Psoas muscle (tissue), 8 donors: ENCODE results near the gene ARHGAP27. TPM values are rescaled to one million over a fixed set of nuclear protein-coding genes. Genes with fewer than 3 reads are reported as not detected.

ENCODE experiments used
- ATAC-seq, 4 donors: fragments of 200-7000 bp; cut with Tn5 transposase; one replicate each; pipeline ENCODE4 v1.9.1; 2020; ENCODE audit warnings: moderate library complexity in 3 of 4, mild to moderate bottlenecking in 2 of 4
- DNase-seq, 2 donors: peaks; one replicate each; pipeline ENCODE4 v3.0.0-alpha.2; 2020
- H3K27ac ChIP-seq: fragments of 200-600 bp; one replicate; pipeline ENCODE4 v1.8.0; 2022
- H3K27me3 ChIP-seq, 3 donors: fragments of 200-600 bp in 1 of 3; one replicate each; pipeline versions ENCODE4 v1.6.1 to v1.8.0; 2013 to 2022; ENCODE audit warnings: low read length in 2 of 3, mild to moderate bottlenecking in 2 of 3, moderate library complexity in 1 of 3; ENCODE audit not compliant: insufficient read depth in 3 of 3
- H3K36me3 ChIP-seq, 2 donors: fragments of 200-600 bp in 1 of 2; one replicate each; pipeline versions ENCODE4 v1.6.1 to v1.8.0; 2013 to 2022; ENCODE audit warnings: low read depth in 1 of 2, mild to moderate bottlenecking in 1 of 2, moderate library complexity in 1 of 2; ENCODE audit not compliant: insufficient read depth in 1 of 2
- H3K4me1 ChIP-seq: fragments of 200-600 bp; one replicate; pipeline ENCODE4 v1.8.0; 2022
- H3K4me3 ChIP-seq: fragments of 200-600 bp; one replicate; pipeline ENCODE4 v1.8.0; 2022; ENCODE audit warnings: mild to moderate bottlenecking
- H3K9me3 ChIP-seq: fragments of 200-600 bp; one replicate; pipeline ENCODE4 v1.8.0; 2022
- WGBS, 3 donors: extraction: QIAGEN DNeasy Blood & Tissue Kit; methylation state at CpG; one replicate each; pipeline versions ENCODE4 v1.1.6 to v1.1.7; 2013; 5-methylcytosine and 5-hydroxymethylcytosine counted together
- intact Hi-C, 2 donors: fragments of 100-400 bp; cut with DNase I; formaldehyde crosslinking; loops; one replicate each; pipeline versions ENCODE4 v1.11.0 to v1.14.2; 2022
- polyA plus RNA-seq, 3 donors: library from polyadenylated mRNA; stranded (reverse); fragments of 200-250 nt; gene quantifications; one replicate each; pipeline ENCODE4 v1.2.3, GENCODE V29; 2013
- total RNA-seq, 4 donors: library from RNA; stranded (reverse); fragmentation: NEBNext Ultra II Directional in 2 of 4; extraction: Animal tissue kit (Norgen Biotek cat#: 25700) in 2 of 4; gene quantifications; one replicate each; pipeline versions ENCODE4 v1.2.1 to v1.2.4, GENCODE V29; 2021 to 2023
- TF ChIP-seq, protein P1 (sequence below): fragments of 200-600 bp; IDR thresholded peaks from one replicate; pipeline ENCODE4 v1.8.0; 2022; ENCODE audit warnings: antibody characterized with exemption
- donor health status: healthy with polysubstance abuse.
- donor health status: DM: no; HTN: no; CAD: no; lungs with moderate emphysema.
- donor health status: Bipolar disorder and iron deficiency.
- donor health status: healthy.
- donor health status: DM: yes; HTN: yes; CAD: no.
- donor health status: DM: no; HTN: no; CAD: no.
- donor health status: DM: no; HTN: no; CAD: no.
- donor health status: DM: yes; HTN: yes; CAD: no.

Gene ARHGAP27
- total and polyA plus RNA-seq, 7 donors, result 3.4 to 8.9 (median 5.5) TPM

DNA sequence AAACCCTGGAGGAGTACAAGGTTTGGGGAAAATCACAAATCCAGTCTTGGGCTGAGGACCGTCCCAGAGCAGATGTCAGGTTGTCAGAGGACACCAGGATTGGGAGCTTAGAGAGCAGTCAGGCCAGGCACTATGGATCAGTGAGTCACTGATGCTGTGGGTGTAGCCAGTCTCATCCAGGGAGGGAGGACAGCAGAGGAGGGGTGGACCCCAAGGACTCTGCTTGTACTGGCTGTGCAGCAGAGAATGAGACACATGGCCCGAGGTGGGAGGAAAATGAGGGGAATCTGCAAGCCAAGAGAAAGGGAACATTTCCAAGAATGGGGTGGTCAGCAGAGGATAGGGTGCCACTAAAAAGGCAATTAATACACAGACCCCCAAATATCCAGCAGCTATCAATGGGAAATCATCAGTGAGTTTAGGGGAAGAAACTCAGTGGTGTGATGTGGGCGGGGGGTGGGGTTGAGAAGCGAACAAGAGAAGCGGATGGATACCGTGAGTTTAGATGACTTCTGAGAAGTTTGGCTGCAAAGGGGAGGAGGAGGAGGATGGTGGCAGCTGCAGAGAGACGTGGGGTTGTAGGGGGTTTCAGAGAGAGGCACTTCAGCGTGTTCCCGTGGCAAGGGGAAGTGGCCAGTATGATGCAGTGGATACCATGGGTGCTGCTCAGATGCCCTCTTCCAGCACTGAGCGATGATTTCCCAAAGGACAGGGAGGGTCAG lies 43.9 kb downstream of the ARHGAP27 start:
- ATAC-seq, result no peak
- Histone ChIP-seq H3K4me1 (peaks cover 4% of the 10 kb centered on the region), H3K4me3 (no peak overlapping the region), H3K9me3 (no peaks in the 10 kb centered on the region), H3K27me3 (peaks cover 0 to 1% (median 0%) of the 10 kb centered on the region in 3 donors), H3K36me3 (no peaks in the 10 kb centered on the region), H3K27ac (no peak overlapping the region)
- no peak for DNase-seq
- WGBS, 3 donors, result 61 to 70% (median 70%) methylated on average over 10 of the region's 10 CpGs
- TF ChIP-seq, protein P1, sequence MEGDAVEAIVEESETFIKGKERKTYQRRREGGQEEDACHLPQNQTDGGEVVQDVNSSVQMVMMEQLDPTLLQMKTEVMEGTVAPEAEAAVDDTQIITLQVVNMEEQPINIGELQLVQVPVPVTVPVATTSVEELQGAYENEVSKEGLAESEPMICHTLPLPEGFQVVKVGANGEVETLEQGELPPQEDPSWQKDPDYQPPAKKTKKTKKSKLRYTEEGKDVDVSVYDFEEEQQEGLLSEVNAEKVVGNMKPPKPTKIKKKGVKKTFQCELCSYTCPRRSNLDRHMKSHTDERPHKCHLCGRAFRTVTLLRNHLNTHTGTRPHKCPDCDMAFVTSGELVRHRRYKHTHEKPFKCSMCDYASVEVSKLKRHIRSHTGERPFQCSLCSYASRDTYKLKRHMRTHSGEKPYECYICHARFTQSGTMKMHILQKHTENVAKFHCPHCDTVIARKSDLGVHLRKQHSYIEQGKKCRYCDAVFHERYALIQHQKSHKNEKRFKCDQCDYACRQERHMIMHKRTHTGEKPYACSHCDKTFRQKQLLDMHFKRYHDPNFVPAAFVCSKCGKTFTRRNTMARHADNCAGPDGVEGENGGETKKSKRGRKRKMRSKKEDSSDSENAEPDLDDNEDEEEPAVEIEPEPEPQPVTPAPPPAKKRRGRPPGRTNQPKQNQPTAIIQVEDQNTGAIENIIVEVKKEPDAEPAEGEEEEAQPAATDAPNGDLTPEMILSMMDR, result no peak
- intact Hi-C loops, result loop anchor here in 1 of 2 donors (5.0 kb wide), 1 partner anchor 111 kb away; no protein-coding TSS in a partner anchor

GRCh38 chr17:45387739-45388138 lies 44.9 kb downstream of the ARHGAP27 start:
- H3K4me3 ChIP-seq, result no peak overlapping the region
- intact Hi-C loops, result loop anchor here in 1 of 2 donors (5.0 kb wide), 1 partner anchor 110 kb away; no protein-coding TSS in a partner anchor
- H3K36me3 ChIP-seq, result no peaks in the 10 kb centered on the region
- WGBS, 3 donors, result 87 to 94% (median 91%) methylated on average over 3 of the region's 3 CpGs
- TF ChIP-seq, protein P1, result no peak
- H3K9me3 ChIP-seq, result no peaks in the 10 kb centered on the region
- ATAC-seq, result no peak
- H3K27me3 ChIP-seq, result peaks cover 0 to 1% (median 0%) of the 10 kb centered on the region in 3 donors
- H3K27ac ChIP-seq, result no peak overlapping the region
- H3K4me1 ChIP-seq, result peaks cover 4% of the 10 kb centered on the region
- DNase-seq, result no peak

DNA sequence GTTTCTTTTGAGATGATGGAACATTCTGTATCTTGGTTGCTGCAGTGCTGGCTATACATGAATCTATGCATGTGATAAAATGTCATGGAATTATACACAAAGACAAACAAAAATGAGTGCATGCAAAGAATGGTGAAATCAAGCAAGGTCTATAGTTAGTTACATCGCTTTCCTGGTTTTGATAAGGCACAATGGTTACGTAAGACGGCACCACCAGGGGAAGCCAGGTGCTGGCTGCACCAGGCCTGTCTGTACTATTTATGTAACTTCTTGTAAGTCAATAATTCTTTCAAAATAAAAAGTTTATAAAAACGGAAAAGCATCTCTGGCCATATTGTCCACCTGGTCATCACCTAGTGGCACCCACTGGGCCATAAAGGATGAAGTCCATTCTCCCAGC lies 46.5 kb downstream of the ARHGAP27 start:
- Histone ChIP-seq H3K27me3 (peaks cover 0 to 1% (median 0%) of the 10 kb centered on the region in 3 donors), H3K36me3 (no peaks in the 10 kb centered on the region), H3K9me3 (no peaks in the 10 kb centered on the region), H3K4me1 (peaks cover 4% of the 10 kb centered on the region), H3K27ac (no peak overlapping the region), H3K4me3 (no peak overlapping the region)
- WGBS, 3 donors, result 86 to 89% (median 86%) methylated on average over 4 of the region's 4 CpGs
- TF ChIP-seq, protein P1, result no peak
- no peak for DNase-seq
- intact Hi-C loops, result loop anchor here (1.0 to 5.0 kb wide), 2 partner anchors 109 to 110 kb away; no protein-coding TSS in a partner anchor
- ATAC-seq, result no peak

- Histone ChIP-seq H3K9me3 (no peaks in the 10 kb centered on the region), H3K27ac (peak overlapping the region; percentile 46), H3K4me1 (peaks cover 4% of the 10 kb centered on the region), H3K27me3 (peaks cover 0 to 1% (median 0%) of the 10 kb centered on the region in 3 donors), H3K36me3 (no peaks in the 10 kb centered on the region), H3K4me3 (no peak overlapping the region)
- WGBS, 3 donors, result 10 to 11% (median 11%) methylated on average over 13 of the region's 13 CpGs
- peak; percentile 90 to 99 (median 94) for ATAC-seq
- intact Hi-C loops, result loop anchor here in 1 of 2 donors (5.0 kb wide), 1 partner anchor 108 kb away; no protein-coding TSS in a partner anchor
- peak; percentile 89 to 94 for DNase-seq
- TF ChIP-seq, protein P1, result peak; percentile 99
Observed at GRCh38 chr17:45385331-45385997, 47.2 kb downstream of the ARHGAP27 start.
